Ishikawa (cell line): ENCODE results near the gene ANKLE2.

Experiments
- CEBPB ChIP-seq: IDR thresholded peaks from 2 replicates; pipeline ENCODE4 v1.6.1; 2012
- CREB1 ChIP-seq: IDR thresholded peaks from 2 replicates; pipeline ENCODE4 v1.6.1; 2012; ENCODE audit warnings: low read depth
- EGR1 ChIP-seq: IDR thresholded peaks from 2 replicates; pipeline ENCODE4 v1.6.1; 2012
- EP300 ChIP-seq: IDR thresholded peaks from 2 replicates; pipeline ENCODE4 v1.6.1; 2012; ENCODE audit warnings: borderline replicate concordance
- FOXM1 ChIP-seq: IDR thresholded peaks from 2 replicates; pipeline ENCODE4 v1.6.1; 2012; ENCODE audit warnings: low read depth, borderline replicate concordance
- MAX ChIP-seq: IDR thresholded peaks from 2 replicates; pipeline ENCODE4 v1.6.1; 2012
- NFIC ChIP-seq: IDR thresholded peaks from 2 replicates; pipeline ENCODE4 v1.6.1; 2012
- RAD21 ChIP-seq: IDR thresholded peaks from 2 replicates; pipeline ENCODE4 v1.6.1; 2012; ENCODE audit warnings: low read depth
- REST ChIP-seq: IDR thresholded peaks from 2 replicates; pipeline ENCODE4 v1.6.1; 2012; ENCODE audit warnings: low read depth, mild to moderate bottlenecking
- TAF1 ChIP-seq: IDR thresholded peaks from 2 replicates; pipeline ENCODE4 v1.6.1; 2012; ENCODE audit warnings: low read depth, mild to moderate bottlenecking
- TCF12 ChIP-seq: IDR thresholded peaks from 2 replicates; pipeline ENCODE4 v1.6.1; 2012; ENCODE audit warnings: low read depth
- TEAD4 ChIP-seq: IDR thresholded peaks from 2 replicates; pipeline ENCODE4 v1.6.1; 2012
- YY1 ChIP-seq: IDR thresholded peaks from 2 replicates; pipeline ENCODE4 v1.6.1; 2012; ENCODE audit warnings: low read depth
- ZBTB7A ChIP-seq: IDR thresholded peaks from 2 replicates; pipeline ENCODE4 v1.6.1; 2012; ENCODE audit warnings: low read depth
- TF ChIP-seq, protein P1 (sequence below): IDR thresholded peaks from 2 replicates; pipeline ENCODE4 v1.6.1; 2012

Gene ANKLE2

DNA sequence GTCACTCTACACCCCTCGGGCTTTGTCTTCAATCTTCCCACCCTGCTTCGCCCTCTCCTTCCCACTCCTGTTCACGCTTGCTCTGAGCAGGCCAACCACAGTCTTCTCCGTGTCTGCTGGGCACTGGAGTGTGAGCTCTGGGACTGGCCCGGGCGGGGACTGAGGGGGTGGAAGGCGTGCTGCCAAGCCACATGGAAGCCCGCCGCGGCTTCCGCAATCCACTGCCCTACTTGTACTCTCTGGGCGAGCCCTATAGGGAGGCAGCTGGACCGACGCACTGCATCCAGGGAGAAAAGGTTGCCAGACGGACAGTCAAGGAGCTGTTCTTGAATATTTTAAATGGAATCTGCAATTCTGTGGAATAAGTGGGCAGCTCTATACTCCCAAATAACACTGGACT lies 42.3 kb upstream of the ANKLE2 start:
- TF ChIP-seq EP300 (no peak), TEAD4 (no peak), MAX (no peak), TAF1 (no peak), CREB1 (no peak), YY1 (no peak), NFIC (no peak), TCF12 (no peak), RAD21 (no peak), FOXM1 (no peak), CEBPB (no peak)
- TF ChIP-seq, protein P1, sequence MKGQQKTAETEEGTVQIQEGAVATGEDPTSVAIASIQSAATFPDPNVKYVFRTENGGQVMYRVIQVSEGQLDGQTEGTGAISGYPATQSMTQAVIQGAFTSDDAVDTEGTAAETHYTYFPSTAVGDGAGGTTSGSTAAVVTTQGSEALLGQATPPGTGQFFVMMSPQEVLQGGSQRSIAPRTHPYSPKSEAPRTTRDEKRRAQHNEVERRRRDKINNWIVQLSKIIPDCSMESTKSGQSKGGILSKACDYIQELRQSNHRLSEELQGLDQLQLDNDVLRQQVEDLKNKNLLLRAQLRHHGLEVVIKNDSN: no peak

- TF ChIP-seq TCF12 (no peak), CEBPB (no peak), CREB1 (no peak), RAD21 (no peak), TEAD4 (no peak), MAX (no peak), NFIC (no peak), EP300 (no peak), ZBTB7A (no peak)
These were observed 41.5 kb upstream of the ANKLE2 start for GRCh38 chr12:132803125-132803524.

- TF ChIP-seq EGR1 (no peak), ZBTB7A (no peak), CEBPB (no peak), YY1 (no peak), CREB1 (no peak), NFIC (no peak), RAD21 (no peak), TAF1 (no peak), REST (no peak), TEAD4 (no peak), MAX (no peak), TCF12 (no peak), EP300 (no peak), FOXM1 (no peak)
- TF ChIP-seq, protein P1: no peak
These were observed 40.1 kb upstream of the ANKLE2 start for GRCh38 chr12:132801741-132802140.

- TF ChIP-seq EP300 (no peak), TAF1 (no peak), MAX (no peak), TCF12 (no peak), CREB1 (no peak), CEBPB (no peak), EGR1 (no peak), ZBTB7A (no peak), RAD21 (no peak), YY1 (no peak), NFIC (no peak), REST (no peak), FOXM1 (no peak), TEAD4 (no peak)
- TF ChIP-seq, protein P1: no peak
These were observed 37.2 kb upstream of the ANKLE2 start for GRCh38 chr12:132798836-132799235.

DNA sequence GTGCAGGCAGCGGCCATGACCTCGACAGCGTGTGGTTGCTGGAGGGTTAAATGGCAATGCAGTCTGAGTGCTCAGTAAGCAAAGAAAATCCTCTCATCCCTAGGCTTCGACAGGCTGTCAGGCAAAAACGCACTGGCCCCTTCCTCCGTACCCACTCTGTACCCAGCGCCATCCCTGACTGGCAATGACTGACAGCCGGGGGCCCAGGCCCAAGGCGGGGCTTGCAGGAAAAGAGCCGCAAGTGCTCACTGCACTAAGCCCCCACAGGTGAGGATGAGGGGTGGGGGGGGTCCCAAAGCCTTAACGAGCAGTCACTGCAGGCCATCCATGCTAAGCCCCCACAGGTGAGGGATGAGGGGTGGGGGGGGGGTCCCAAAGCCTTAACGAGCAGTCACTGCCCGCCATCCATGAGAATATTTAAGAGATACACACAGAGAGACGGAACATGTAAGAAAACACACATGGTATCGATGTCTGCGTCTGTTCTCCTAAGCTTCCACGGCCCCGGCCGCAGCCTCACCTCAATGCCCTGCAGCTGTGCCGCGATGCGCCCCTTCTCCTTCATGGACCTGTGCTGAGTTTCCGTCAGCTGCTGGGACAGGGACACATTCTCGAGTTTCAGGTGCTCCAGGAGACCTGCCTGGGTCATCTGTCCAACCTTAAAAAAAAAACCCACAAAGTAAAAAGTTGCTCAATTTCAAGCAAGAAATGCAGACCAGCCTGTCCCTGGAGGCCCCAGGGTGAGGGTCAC lies 36.4 kb upstream of the ANKLE2 start:
- TF ChIP-seq TCF12: no peak
- TF ChIP-seq CEBPB: no peak
- no peak for TF ChIP-seq MAX
- TF ChIP-seq ZBTB7A: no peak
- no peak for TF ChIP-seq TAF1
- TF ChIP-seq REST: no peak
- TF ChIP-seq TEAD4: no peak
- TF ChIP-seq EGR1: no peak
- TF ChIP-seq NFIC: no peak
- no peak for TF ChIP-seq EP300
- TF ChIP-seq FOXM1: no peak
- no peak for TF ChIP-seq YY1
- no peak for TF ChIP-seq CREB1
- TF ChIP-seq, protein P1: no peak
- no peak for TF ChIP-seq RAD21
